Stimulated activated CD8-positive, alpha-beta memory T cell treated with anti-CD3 and anti-CD28 coated beads, Interleukin-15, amount 100 ng/mL, for 4 hours (primary cell): ENCODE data around the gene FARSA.
A peak's percentile ranks its signal among the peaks of the same experiment; 100 is the strongest.
"Not testable (repeated sequence)": the region's sequence is repeated elsewhere in the genome, so short reads cannot be mapped to it uniquely, and the experiment has no call there.

Source experiments
- DNase-seq, 2 donors: peaks; one replicate each; pipeline ENCODE4 v3.0.0-alpha.2; 2020; ENCODE audit warnings: low read depth in 2 of 2

FARSA gene

DNA sequence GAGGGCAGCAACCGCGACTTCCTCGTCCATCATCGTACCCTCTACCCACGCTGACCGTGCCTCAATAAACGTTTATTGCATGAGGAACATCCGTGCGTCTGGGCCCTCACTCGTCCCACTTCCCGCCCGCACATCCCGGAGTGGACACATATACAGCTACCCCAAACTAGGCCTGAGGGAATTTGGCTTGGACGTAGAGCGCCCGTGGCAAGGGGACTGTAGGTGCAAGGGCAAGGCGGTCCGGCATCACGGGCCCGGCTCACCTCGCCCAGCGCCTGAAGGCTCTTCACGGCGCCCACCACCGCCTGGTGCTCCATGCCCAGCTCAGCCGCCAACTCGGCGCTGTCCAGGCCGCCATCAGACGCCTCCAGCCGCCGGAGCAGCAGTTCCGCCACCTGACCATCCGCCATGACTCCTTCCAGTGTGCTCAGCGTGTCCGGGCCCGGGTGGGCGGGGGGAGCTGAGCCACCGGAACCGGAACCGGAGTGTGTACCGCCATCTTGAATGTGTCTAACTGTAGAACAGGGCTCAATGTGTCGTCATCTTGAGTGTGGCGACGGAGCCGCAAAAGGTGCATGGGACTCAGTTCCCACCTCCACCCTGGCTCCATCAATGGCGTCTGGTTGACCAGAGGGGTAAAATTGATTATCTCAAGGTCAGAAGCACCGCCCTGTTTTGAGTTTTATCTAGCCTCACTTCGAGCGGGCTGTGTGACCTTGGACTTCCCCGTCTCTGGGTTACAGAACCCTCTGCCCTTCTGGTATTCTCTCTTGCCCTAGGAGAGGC lies at the start of gene FARSA:
FARSA (minus strand) TSS at position 425 of the 786 bp plus-strand sequence; CDS start at position 410, 15 bp downstream.
- DNase-seq, result peak; percentile 78 to 82

DNA sequence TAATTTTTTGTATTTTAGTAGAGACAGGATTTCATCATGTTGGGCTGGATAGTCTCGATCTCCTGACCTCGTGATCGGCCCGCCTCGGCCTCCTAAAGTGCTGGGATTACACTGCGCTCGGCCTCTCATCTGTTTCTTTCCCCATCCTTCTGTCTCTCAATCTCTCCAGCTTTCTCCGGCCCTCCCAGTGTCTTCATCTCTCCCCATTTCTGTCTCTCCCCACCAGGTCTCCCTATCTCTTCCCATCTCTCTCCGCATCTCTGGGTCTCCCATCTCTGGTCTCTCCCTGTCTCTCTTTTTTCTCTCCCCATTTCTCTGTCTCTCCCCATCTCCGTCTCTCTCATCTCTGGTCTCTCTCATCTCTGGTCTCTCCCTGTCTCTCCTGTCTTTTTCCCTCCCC lies 49.6 kb upstream of the FARSA start:
- no peak for DNase-seq

DNA sequence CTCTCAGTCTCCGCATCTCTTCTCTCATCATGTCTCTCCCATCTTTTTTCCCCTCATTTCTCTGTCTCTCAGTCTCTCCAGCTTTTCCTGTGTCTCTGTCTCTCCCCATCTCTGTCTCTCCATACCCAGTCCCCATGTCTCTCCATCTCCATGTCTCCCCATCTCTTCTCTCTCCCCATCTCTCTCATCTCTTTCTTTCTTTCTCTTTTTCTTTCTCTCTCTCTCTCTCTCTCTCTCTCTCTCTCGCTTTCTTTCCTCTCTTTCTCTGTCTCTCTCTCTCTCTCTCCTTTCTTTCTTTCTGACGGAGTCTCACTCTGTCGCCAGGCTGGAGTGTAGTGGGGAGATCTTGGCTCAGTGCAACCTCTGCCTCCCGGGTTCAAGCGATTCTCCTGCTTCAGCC lies 49.1 kb upstream of the FARSA start:
- no peak for DNase-seq

DNA sequence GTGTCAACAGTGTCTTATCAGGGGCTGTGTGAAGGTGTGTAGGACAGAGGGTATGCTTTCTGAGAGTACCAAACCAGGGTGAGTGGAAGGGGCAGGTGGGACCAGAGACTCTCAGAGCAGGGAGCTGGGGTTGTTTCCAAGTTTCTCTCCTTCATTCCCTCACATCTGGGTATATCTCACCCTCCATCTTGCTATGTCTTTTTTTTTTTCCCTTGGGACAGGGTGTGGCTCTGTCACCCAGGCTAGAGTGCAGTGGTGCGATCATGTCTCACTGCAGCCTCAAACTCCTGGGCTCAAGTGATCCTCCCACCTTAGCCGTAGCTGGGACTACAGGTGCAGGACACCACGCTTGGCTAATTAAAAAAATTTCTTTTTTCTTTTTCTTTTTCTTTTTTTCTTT lies 46.5 kb upstream of the FARSA start:
- no peak for DNase-seq

DNA sequence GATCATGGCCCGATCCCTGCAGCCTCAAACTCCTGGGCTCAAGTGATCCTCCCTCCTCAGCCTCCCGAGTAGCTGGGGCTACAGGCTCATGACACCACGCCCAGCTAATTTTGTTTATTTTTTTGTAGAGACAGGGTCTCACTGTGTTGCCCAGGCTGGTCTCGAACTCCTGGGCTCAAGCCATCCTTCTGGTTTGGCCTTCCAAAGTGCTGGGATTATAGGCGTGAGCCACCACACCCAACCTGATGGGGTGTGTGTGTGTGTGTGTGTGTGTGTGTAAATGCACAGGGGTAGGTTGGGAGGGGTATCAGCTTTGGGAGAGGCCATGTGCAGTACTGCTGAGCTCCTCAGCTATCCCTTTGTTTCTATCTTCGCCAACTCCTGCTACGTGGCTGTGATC lies 42.6 kb upstream of the FARSA start:
- DNase-seq, result not testable (repeated sequence)

DNA sequence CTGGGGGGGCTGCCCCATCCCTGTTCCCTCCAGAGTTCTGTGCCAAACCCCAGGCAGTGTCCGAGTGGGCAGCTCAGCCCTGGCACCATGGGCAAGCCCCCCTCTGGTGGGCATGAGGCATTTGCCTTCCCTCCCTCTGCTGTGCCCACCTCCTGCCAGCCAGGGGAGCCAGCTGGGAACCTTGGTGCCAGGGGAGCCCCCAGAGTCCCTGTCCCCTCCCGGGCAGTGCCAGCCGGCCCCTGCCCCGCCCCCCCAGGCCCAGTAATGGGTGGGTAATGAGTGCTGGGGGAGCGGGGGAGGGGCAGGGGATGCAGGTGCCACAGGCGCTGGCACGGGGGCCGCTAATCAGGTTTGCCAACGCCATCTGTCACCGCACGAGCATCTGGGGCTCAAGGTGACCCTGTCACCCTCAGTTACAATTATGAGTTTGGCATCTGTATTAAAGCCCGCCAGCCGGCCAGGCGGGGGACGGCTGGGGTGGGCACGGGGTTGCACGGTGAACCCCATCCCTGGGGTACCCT lies 41.8 kb upstream of the FARSA start:
- no peak for DNase-seq

DNA sequence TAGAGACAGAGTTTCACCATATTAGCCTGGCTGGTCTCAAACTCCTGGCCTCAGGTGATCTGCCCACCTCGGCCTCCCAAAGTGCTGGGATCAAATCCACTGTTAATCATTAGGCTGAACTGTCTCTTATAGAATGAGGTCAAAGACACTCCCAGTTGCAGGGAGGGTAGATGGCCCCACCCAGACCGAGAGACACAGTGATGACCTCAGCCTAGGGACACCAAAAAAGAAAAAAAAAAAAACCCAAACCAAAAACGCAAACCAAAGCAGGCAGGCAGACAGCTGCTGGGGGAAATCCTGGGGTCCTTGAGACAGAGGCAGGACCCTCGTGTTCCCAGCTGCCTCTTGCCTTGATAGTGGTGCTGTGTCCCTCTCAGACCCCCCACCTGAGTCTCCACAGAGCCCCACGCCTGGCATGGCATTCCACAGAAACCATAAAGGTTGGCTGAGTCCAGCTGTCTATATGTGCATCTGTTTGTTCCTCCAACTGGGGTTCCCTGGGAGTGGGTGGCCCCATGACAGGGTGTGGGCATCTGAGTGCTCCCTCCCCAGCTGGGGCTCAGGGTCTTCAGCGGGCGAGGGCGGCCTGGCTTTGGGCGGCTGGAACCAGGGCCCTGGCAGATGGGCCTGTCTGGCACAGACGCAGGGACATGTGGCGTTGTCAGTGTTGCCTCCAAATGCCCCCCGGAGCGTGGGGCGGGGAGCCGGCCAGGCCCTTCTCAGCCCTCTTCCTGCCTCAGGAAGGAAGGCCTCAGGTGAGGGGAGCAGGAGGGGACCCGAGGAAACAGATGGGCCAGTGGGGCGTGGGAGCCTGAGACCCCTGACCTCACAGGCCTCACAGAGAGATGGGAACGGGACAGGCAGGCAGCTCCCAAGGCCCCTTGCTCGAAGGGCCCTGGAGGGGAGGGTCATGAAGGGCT lies 41.0 kb upstream of the FARSA start:
- DNase-seq, result no peak

DNA sequence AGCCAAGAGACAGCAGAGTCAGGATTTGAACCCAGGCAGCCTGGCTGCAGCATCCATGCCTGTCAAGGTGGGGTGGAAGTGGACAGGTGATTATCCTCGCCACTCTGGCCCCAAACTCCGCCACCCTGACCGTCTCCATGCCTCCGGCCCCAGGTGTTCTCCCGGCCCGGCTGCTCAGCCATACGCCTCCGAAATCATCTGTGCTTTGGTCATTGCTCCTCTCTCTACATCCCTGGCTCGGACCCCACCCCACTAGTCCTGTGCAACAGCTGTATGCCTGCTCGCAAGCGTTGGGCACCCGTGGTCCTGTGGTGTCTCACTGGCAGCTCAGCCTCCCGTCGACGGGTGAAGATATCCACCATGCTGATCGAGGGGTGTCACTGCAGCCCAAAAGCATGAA lies 39.7 kb upstream of the FARSA start:
- no peak for DNase-seq

DNA sequence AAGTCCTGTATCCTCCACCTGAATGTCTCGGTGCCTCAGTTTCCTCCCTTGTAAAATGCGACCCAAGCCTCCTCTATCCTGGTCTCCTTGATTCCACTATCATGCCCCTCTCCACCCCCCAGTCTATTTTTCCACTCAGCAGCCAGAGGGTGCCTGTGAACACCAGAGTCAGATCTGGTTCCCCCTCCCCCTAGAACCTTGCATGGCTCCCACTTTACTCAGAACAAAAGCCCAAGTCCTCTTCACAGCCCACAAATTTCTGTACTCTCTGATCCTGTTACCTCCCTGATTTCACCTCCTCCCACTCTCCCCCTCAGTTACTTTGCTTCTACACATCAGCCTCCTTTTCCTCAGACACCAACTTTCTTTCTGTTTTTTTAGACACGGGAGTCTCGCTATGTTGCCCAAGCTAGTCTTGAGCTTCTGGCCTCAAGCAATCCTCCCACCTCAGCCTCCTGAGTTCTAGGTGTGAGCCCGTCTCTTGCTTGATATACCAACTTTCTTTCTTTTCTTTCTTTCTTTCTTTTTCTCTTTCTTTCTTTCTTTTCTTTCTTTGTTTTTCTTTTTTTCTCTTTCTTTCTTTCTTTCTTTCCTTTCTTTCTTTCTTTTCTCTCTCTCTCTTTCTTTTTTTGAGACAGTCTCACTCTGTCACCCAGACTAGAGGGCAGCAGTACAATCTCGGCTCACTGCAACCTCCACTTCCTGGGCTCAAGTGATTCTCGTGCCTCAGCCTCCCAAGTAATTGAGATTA lies 36.7 kb upstream of the FARSA start:
- no peak for DNase-seq

DNA sequence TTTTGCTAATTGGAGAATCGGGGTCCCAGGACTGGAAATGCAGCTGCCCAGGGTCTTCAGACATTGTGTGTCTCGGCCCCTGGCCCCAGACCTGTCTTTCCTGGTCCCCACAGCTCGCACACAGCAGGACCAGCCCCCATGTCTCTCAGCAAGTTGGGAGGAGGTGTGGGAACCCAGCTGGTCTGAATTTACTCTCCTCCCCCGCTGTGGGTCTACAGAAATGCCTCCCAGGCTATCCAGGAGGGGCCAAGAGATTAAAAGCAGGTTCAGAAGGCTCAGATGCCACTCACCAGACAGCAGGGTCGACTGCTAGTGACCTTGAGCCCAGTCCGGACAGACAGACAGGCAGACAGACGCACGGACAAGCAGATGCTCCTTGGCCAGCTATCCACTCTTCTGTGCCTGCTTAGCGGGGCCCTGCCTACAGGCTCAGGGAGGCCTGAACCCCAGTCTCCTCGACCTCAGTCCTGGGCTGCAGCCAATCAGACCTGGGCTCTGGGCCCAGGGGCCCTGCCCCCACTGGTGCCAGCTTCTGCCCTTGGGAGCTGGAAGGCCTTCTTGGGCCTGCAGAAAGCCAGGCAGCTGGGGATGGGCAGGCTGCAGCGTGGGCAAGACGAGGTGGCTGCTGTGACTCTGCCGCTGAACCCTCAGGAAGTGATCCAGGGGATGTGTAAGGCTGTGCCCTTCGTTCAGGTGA lies 35.9 kb upstream of the FARSA start, which contains the start of gene DAND5:
DAND5 (plus strand) TSS at position 285 of the 697 bp plus-strand sequence; CDS start at position 370, 85 bp downstream.
- DNase-seq, result no peak

DNA sequence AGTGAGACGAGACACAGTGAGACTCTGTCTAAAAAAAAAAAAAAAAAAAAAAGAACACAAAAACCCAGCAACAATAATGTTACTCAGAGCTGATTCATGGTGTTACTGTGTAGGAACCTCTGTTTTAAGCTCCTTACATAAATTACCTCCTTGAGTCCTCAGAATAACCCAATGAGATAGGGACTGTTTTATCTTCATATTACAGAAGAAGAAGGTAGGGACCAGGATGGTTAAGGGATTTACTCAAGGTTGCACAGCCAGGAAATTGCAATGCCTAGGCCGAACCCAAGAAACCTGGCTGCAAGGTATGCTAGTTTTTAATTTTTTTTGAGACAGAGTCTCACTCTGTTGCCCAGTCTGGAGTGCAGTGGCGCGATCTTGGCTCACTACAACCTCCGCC lies 34.4 kb upstream of the FARSA start:
- no peak for DNase-seq

DNA sequence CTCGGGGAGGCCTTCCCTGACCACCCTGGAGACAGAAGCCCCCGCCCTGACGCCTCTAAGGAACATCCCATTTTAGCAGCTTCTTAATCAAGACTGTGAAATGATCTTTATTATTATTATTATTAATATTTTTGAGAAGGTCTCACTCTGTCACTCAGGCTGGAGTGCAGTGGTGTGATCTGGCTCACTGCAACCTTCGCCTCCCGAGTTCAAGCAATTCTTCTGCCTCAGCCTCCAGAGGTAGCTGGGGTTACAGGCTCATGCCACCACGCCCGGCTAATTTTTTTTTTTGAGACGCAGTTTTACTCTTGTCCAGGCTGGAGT lies 32.3 kb upstream of the FARSA start:
- DNase-seq, result no peak

DNA sequence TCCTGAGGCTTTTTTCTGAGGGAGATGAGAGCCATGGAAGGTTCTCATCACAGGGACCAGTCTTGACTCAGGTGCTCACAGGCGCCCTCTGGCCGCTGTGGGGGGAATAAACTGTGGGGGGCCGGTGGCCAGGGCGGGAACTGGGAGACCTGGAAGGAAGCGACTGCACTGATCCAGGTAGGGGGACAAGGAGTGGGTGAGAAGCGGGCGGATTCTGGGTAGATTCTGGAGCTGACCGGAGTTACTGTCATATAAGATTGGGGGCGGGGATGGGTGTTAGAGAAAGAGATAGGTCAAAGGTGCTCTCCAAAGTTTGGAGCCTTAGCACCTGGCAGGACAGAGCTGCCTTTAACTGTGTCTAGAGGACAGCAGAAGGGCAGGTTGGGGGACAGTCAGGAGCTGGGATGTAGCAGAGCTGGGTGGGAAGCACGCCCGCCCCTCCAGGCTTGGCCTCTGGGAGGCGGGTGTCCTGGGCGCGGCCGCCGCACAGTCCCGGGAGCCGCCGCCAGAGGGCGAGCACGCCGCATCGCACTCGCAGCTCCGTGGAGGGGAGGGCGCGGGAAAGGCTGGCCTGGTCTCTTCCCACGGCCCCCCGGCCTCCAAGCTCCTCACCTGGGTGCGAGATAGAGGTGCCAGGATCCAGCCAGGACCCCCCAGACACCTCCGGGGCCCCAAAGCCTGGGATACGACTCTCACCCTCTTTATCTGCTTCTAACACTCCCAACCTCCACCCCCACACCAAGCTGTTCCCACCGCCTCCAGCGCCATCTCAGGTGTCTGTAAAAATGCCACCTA lies 31.7 kb upstream of the FARSA start:
- peak; percentile 55 to 59 for DNase-seq

DNA sequence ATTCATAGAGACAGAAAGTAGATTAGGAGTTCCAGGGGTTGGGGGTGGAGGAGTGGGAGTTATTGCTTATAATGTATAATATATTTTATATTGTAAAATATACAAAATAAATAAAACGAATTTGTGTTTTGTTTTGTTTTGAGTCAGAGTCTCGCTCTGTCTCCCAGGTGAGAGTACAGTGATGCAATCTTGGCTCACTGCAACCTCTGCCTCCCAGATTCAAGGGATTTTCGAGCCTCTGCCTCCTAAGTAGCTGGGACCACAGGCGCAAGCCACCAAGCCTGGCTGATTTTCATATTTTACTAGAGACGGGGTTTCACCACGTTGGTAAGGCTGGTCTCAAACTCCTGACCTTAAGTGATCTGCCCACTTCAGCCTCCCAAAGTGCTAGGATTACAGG lies 26.0 kb upstream of the FARSA start:
- no peak for DNase-seq

DNA sequence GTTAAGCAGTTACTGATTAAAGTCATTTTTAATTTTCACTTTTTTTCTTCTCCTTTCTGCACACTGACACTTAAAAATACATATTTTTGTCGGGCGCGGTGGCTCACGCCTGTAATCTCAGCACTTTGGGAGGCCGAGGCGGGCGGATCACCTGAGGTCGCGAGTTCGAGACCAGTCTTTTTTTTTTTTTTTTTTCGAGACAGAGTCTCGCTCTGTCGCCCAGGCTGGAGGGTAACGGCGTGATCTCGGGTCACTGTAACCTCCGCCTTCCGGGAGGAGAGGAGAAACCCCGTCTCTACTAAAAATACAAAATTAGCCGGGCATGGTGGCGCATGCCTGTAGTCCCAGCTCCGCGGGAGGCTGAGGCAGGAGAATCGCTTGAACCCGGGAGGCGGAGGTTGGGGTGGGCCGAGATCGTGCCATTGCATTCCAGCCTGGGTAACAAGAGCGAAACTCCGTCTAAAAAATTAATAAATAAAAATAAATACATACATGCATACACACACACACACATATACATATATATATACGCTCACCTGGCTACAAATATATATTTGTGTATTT lies 24.0 kb upstream of the FARSA start:
- not testable (repeated sequence) for DNase-seq

DNA sequence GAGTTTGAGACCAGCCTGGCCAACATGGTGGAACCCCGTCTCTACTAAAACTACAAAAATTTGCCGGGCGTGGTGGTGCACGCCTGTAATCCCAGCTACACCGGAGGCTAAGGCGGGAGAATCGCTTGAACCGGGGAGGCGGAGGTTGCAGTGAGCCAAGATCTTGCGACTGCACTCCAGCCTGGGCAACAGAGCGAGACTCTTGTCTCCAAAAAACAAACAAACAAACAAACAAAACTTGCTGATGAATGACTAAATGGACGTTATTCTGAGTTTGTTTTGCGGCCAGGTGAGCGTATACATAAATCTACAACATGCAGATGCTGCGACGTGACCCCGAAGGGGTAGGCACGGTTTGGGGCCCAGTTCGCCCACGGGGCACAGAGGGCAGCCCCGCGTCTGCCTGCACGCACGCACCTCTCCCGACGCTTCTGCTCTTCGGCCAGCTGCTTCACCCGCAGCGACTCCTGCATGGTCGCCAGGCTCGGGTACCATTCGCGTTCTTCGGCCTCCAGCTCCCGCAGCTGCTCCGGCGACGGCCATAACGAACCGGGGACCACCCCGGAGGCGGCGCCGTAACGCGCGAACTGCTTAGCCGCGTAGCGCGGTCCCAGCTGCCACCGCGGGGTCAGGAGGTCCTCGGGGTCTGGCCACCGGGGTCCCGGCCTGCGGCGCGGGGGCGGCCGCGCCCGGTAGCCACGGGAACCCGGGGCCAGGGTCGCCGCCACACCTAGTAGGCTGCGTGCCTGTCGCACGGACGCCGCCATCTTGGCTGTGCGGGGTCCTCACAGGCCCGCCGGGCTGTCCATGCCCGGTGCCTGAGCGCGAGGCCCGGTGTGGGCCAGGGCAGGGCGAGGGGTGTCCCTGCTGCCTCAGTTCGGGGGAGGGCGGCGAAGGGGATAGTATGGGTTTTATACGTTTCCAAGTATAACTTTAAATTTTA lies 23.2 kb upstream of the FARSA start, which contains the start of gene GADD45GIP1:
GADD45GIP1 (minus strand) TSS at position 778 of the 943 bp plus-strand sequence; CDS start at position 767, 11 bp downstream.
- DNase-seq, result peak; percentile 66

DNA sequence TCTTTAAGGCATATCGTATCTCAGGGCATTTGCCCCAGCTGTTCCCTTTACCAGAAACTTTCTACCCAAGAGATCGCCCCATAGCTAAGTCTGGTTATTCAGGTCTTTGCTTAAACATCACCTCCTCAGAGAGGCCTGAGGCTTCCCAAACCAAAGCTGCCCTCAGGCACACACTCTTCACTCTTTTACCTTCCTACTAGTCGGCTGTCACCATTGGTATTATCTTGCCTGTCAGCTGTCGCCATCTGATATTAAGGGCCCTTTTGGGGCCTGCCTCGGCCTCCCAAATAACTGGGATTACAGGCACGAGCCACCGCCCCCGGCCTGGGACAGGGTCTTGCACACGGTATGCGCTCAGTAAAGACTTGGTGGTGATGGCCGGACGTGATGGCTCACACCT lies 22.5 kb upstream of the FARSA start:
- no peak for DNase-seq

DNA sequence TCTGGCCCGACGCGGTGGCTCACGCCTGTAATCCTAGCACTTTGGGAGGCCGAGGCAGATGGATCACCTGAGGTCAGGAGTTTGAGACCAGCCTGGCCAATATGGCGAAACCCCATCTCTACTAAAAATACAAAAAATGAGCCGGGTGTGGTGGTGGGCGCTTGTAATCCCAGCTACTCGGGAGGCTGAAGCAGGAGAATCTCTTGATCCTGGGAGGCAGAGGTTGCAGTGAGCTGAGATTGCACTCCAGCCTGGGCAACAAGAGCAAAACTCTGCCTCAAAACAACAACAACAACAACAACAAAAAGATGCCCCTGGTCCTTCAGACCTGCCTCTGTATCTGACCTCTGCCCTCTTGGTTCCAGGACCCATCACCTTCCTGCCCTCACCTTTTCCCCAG lies 22.1 kb upstream of the FARSA start:
- not testable (repeated sequence) for DNase-seq

DNA sequence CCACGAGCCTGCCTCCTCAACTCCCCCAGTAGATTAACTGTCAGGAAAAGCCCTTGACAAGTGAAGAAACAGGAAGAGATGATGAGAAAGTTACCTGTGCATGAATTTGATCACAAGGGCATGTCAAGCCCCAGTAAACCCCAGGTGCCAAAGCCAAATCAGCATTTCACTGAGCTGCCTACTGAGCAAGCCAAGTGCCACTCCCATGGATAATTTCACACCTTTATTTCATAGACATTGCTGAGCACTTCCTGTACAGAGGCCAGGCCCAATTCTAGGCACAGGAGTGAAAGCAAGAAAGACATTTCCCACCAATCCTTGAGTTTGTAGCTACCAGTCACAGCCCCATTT lies 21.1 kb upstream of the FARSA start:
- DNase-seq, result no peak
